ENCODE results near the gene SCD5. TPM values are rescaled to one million over a fixed set of nuclear protein-coding genes. Genes with fewer than 3 reads are reported as not detected.

Gene SCD5
- total and polyA plus RNA-seq, 2 experiments from 2014 or later = 0.79 to 1.6 TPM

- no peak for DNase-seq (ENCODE audit: low spot score)
- Histone ChIP-seq H3K9me2 (ENCODE audit: insufficient read depth) (no peaks in the 10 kb centered on the region), H3K27ac (ENCODE audit: low read depth) (no peak overlapping the region), H3K79me2 (replicated peaks; ENCODE audit: insufficient read depth) (no peaks in the 10 kb centered on the region), H3F3A (replicated peaks; ENCODE audit: low read depth) (0 out of 2 replicates have a peak, but pooled peaks cover 3% of the 10 kb centered on the region), H3K36me3 (ENCODE audit: insufficient read depth) (no peaks in the 10 kb centered on the region), H3K4me3 (no peak overlapping the region), H3K4me1 (ENCODE audit: insufficient read depth) (peaks cover 18% of the 10 kb centered on the region), H3K27me3 (ENCODE audit: insufficient read depth) (peaks cover 100% of the 10 kb centered on the region), H3K4me2 (no peak overlapping the region), H4K20me1 (replicated peaks; ENCODE audit: insufficient read depth) (peaks cover 26% of the 10 kb centered on the region), H2AFZ (no peak overlapping the region)
- Mint-ChIP-seq H3K4me1 (peaks cover 20% of the 10 kb centered on the region), H3K27ac (no peak overlapping the region), H3K27me3 (ENCODE audit: insufficient read depth, low read depth, poor library complexity) (peaks cover 99% of the 10 kb centered on the region), H3K4me3 (no peak overlapping the region), H3K36me3 (ENCODE audit: low read depth) (0 out of 3 replicates have a peak, but pooled peaks cover 3% of the 10 kb centered on the region), H3K9me3 (peaks cover 5% of the 10 kb centered on the region; the same call in 2 of the 3 replicates)
- TF ChIP-seq CTCF (conservative IDR thresholded peaks at IDR 0.05; ENCODE audit: low read depth in 2 of 2) (no peak), ZNF114 (CRISPR knock-in tag; IDR thresholded peaks at IDR 0.05) (no peak), POLR2AphosphoS5 (IDR thresholded peaks at IDR 0.05; ENCODE audit: low read depth) (no peak), EZH2 (IDR thresholded peaks at IDR 0.05; ENCODE audit: low read depth, unreplicated experiment) (no peak), REST (IDR thresholded peaks at IDR 0.05; ENCODE audit: unreplicated experiment) (no peak), ZNF331 (CRISPR knock-in tag; IDR thresholded peaks at IDR 0.05; ENCODE audit: low read depth) (no peak), STAT1 (IDR thresholded peaks at IDR 0.05; ENCODE audit: unreplicated experiment) (no peak), JUNB (IDR thresholded peaks at IDR 0.05; ENCODE audit: unreplicated experiment) (no peak), ETS1 (IDR thresholded peaks at IDR 0.05) (no peak), CREB1 (CRISPR knock-in tag; IDR thresholded peaks at IDR 0.05; ENCODE audit: low read depth) (no peak), EZH2phosphoT487 (IDR thresholded peaks at IDR 0.05; ENCODE audit: unreplicated experiment) (no peak)
- ATAC-seq = no peak
Observed at GRCh38 chr4:82792912-82793649, 5.5 kb downstream of the SCD5 start.

Measured in GM23338 (cell line).